SKM-1 (cell line): ENCODE measurements around the gene CTU1.

ENCODE experiments used
- DNase-seq: peaks from one replicate; lab custom pipeline; 2025; ENCODE audit not compliant: unreplicated experiment; lab: John Stamatoyannopoulos, UW

CTU1 gene

GRCh38 chr19:51083783-51084182, 24.4 kb downstream of the CTU1 start:
- no peak for DNase-seq

DNA sequence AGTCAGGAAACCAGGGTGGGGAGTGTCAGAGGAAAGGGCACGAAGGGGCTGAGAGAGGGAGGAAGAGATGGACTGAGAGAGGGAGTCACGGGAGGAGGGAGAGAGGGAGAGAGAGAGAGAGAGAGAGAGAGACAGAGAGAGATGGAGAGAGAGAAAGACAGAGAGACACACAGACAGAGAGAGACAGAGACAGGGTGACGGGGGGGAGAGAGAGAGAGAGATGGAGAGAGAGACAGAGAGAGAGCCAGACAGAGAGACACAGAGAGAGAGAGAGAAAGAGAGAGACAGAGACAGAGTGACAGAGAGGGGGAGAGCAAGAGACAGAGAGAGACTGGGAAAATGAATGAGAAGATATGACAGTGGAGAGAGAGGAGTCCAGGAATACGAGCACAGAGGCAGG, 25.0 kb downstream of the CTU1 start:
- DNase-seq: no peak

DNA sequence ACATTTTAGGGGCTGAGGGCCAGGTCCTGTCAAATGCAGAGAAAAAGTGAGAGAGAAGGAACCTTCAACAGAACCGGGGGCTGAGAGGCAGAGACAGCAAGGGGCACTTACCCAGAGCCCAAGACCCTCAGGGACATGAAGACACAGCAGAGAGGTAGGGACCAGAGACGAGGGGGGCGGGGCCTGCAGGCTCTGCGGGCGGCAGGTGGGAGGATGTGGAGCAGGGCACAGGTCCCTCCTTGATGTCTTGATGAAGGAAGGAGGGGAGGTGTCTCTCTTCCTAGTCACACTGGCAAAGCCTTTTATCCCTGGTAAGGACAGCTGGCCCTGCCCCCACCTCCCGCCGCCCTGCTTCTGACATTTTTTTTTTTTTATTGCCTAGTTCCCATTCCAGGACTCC, 25.6 kb downstream of the CTU1 start, which contains the start of gene KLK14:
Gene KLK14, minus strand, starts transcription at position 277 of the 400 bp plus-strand sequence. Its CDS starts 273 bp downstream, at position 4.
- DNase-seq: no peak

DNA sequence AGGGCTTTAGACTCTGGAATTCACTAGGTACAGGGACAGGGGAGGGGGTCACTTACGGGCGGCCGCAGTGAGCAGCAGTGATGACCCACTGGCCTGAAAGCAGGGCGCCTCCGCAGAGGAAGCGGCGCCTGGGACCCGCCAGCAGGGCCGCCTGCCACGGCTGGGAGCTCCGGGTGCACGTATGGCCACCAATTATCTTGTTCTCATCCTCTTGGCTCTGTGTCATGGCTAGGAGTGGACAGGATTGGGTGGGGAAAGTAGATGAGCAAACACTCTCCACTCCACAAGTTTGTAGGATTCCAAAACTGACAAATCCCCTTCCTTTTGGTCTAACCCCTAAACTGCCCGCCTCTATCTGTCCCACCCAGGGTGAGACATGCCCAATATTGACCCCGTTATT, 26.7 kb downstream of the CTU1 start:
- DNase-seq: no peak

GRCh38 chr19:51079481-51080110, 28.6 kb downstream of the CTU1 start:
- no peak for DNase-seq

- no peak for DNase-seq
Observed at GRCh38 chr19:51078731-51079130, 29.5 kb downstream of the CTU1 start.

DNA sequence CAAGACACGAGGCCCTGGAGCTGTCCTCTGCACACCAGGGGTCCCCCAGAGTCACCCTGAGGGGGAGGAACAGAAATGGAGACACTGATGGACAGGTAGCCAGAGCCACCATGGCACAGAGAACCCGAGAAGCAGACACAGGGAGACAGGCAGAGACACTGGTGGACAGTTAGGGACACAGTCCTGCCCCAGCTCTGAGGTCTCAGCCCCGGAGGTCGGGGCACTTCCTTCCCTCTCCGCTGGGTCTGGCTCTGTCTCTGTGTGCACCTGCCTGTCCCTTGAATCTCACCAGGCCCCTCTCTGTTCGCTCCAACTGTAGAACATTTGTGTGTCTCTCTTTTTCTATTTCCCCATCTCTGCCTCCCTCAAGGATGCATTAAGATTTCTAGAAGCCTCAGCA, 30.1 kb downstream of the CTU1 start:
- no peak for DNase-seq

DNA sequence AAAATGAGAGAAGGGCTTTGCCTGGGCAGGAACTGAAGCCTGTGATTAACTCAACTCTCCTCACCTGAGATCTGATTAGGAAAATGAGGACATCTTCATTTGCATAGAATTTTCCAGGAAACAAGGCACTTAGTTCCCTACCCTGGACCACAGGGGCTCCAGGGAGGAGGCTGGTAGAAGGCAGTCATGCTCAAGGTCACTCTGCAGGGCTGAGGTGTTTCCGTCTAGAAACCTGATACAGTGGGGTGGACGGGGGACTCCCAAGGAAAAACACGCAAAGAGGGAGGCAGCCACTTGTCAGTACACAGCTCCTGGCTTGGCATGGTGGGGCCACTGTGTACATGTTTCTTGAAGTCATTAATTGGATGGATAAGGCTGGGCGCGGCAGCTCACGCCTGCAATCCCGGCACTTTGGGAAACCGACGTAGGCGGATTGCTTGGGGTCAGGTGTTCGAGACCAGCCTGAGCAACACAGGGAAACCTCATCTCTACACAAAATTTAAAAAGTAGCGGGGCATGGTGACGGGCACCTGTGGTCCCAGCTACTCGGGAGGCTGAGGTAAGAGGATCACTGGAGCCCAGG, 31.5 kb downstream of the CTU1 start:
- DNase-seq: no peak

GRCh38 chr19:51075998-51076397, 32.2 kb downstream of the CTU1 start:
- DNase-seq: no peak

DNA sequence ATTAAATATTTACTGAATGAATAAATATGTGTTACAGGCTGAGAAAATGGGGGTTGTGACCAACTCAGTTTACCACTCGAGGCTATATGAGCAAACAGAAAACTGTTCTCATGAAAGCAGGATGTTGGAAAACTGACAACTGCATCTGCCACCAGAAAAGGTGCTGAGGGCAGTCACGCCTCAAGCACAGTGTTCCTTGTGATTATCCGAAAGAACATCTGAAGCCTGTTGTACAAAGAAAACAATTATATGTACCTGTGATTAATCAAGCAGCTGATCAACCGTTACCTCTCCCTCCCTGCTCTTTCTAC, 37.2 kb downstream of the CTU1 start:
- no peak for DNase-seq

GRCh38 chr19:51070334-51071094, 37.7 kb downstream of the CTU1 start:
- no peak for DNase-seq

DNA sequence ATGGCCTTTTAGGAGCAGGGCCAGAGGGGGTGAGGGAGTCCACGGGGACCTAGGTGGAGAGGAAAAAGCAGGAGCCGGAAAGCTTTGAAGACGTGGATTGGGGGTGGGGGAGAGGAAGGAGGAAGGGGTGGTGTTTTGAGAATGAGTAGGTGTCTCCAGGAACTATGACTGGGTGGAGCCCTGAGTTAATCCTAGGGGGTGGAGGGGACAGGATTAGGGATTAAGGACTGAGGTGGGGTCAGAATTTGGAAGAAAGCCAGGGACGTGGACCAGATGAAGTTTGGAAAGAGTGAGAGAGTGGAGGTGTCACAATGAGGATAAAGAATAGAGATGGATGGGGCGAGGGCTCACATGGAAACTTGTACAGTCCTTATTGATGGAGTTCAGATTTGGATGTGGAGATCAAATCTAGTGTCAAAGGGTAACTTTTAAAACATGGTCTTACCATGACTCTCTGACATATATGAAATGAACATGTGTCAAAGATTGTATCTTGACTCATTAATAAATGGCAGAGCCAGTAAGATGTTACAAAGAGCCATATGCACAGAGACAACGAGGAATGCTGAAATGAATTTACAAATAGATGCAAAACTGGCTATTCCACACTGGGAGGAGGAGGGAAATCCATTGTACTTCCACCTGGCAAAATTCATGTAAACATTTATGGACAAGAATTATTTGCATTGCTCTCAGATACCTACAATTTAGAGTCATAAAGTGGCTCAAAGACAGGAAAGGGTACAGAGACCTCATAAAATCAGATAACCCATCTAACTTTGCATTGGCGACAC, 41.6 kb downstream of the CTU1 start:
- no peak for DNase-seq

DNA sequence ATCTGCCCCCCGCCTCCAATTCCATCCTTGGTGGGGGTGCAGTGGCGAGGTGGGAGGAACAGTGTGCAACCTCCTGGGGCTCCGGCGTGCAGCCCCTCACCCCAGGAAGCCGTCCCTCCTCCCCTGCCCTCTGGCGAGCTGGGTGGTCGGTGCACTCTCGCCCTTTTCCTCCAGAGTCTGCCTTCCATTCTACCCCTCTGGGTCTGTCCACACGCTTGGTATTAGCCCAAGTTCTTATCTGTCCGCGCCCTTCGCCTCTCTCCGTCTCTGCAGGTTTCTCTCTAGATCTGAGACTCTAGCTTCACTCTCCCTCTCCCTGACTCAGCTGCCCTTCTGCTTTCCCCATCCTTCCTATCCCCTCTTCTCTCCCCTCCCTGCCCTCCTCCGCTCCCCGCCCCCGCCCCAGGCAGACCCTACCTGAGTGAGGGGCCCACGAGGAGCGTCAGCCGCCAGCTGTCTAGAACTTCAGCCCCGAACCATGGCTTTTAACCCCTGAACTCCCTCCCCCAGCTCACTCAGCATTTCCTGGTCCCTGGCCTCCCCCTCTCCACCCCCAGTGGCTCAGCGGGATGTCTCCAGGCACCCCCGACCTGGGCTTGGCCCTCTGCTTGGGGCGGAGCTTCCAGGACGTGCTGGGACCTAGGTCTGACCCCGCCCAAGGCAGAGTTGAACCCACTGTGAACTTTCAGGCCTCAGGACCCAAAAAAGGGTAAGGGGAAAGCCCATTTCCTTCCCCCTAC, 42.8 kb downstream of the CTU1 start:
- no peak for DNase-seq

DNA sequence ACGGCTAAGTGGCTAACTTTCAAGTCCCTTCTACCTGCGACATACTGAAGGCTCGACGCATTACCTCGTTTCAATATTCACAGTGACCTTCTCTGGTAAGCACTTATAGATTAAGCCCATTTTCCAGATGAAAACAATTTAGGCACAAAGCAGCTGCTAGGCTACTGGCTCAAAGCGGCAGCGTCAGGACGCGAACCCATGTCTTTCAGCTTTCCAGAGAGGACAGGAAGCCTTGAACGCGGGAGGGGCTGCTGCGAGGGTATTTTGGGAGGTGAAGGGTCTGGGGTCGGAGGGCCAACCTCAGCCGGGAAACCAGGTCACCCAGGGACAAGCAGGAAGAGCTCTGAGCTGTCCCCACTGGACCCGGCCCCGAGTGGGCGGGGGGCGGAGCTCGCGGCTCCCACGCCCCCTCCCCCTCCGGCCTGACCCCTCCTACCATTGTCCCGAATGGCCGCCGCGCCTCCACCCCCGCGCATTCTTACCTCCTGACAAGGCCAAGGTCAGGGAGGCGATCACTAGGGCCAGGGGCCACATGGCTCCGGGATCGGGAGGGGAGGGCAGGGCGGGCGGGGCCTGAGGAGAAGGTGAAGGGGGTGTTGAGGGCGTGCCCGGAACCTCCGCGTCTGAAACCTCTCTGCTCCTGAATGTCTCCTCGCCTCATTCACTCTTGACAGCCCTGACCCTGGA, 43.5 kb downstream of the CTU1 start, which contains the start of gene KLK13:
Gene KLK13, minus strand, starts transcription at position 559 of the 687 bp plus-strand sequence. Its CDS starts 25 bp downstream, at position 534.
- no peak for DNase-seq

DNA sequence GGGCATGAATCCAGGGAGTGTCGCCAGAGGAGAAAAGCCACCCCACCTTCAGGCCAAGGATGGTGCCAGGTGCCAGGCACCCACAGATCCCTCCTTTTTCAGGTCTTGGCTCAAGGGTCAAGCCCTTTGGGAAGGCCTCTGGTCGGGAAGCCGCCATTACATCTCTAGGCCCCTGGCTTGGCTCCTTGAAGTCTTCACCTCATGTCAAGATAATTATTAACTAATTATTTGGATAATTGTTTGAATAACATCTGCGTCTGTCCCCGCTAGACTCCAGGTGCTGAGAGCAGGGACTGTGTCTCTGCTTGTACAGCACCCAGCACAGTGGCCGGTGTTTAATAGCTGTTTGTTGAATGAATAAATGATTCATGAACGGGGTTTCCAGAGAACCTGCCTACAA, 44.5 kb downstream of the CTU1 start:
- no peak for DNase-seq

GRCh38 chr19:51060973-51061372, 47.2 kb downstream of the CTU1 start:
- no peak for DNase-seq

DNA sequence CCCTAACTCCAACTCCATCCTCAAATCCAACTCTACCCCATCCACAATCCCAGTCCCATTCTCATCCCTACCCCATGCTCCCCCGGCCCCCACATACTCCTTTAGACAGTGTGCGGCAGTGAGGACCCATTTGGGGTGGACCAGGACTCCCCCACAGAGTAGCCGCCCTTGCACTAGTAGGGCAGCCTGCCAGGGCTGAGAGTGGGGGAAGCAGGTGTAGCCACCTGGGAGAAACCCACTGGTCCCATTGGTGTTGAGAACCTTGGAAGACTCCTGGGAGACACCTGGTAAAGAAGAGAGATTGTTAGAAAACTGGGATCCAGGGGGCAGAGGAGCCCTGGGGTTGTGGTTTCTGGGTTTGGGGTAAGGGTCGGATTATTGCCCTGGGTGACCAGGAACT, 47.9 kb downstream of the CTU1 start:
- DNase-seq: no peak

- no peak for DNase-seq
Observed at GRCh38 chr19:51059715-51060114, 48.5 kb downstream of the CTU1 start.

GRCh38 chr19:51055866-51056265, 52.3 kb downstream of the CTU1 start:
- no peak for DNase-seq
